ENCODE results near the gene XXYLT1.

Gene XXYLT1

GRCh38 chr3:195131176-195131575, 139.8 kb downstream of the XXYLT1 start:
- ChIA-PET POLR2A (interaction anchor here (0.6 kb wide), 1 partner anchor 474 kb away, joined by 3 read pairs; no protein-coding TSS in a partner anchor), CTCF (interaction anchor here (0.9 to 3.1 kb wide), 9 partner anchors 9 to 392 kb away, joined by 3 to 16 read pairs (median 5); no protein-coding TSS in a partner anchor)
- no peak for TF ChIP-seq CTCF (IDR thresholded peaks at IDR 0.05; ENCODE audit: control extremely low read depth, extremely low read depth, low read depth, missing control alignments)
- no peak for DNase-seq (ENCODE audit: extremely low spot score)

- ChIA-PET POLR2A (interaction anchor here (1.4 kb wide), 1 partner anchor 18 kb away, joined by 9 read pairs; no protein-coding TSS in a partner anchor), CTCF (interaction anchor here (0.7 to 3.1 kb wide), 17 partner anchors 10 to 458 kb away, joined by 3 to 16 read pairs (median 4); partner anchors contain the start of gene LSG1)
- DNase-seq (ENCODE audit: extremely low spot score), result peak; percentile 80
- no peak for TF ChIP-seq CTCF (IDR thresholded peaks at IDR 0.05; ENCODE audit: control extremely low read depth, extremely low read depth, low read depth, missing control alignments)
Observed at GRCh38 chr3:195129644-195130492, 141.1 kb downstream of the XXYLT1 start.

GRCh38 chr3:195129072-195129643, 141.8 kb downstream of the XXYLT1 start:
- no peak for DNase-seq (ENCODE audit: extremely low spot score)
- ChIA-PET CTCF (interaction anchor here (0.8 to 3.1 kb wide), 8 partner anchors 10 to 141 kb away, joined by 3 to 16 read pairs (median 4); no protein-coding TSS in a partner anchor), POLR2A (interaction anchor here (1.4 kb wide), 1 partner anchor 18 kb away, joined by 9 read pairs; no protein-coding TSS in a partner anchor)
- TF ChIP-seq CTCF (IDR thresholded peaks at IDR 0.05; ENCODE audit: control extremely low read depth, extremely low read depth, low read depth, missing control alignments), result no peak

- no peak for DNase-seq (ENCODE audit: extremely low spot score)
- ChIA-PET POLR2A (no interaction called here), CTCF (interaction anchor here (0.8 to 2.0 kb wide), 7 partner anchors 10 to 446 kb away, joined by 3 to 8 read pairs (median 4); no protein-coding TSS in a partner anchor)
- no peak for TF ChIP-seq CTCF (IDR thresholded peaks at IDR 0.05; ENCODE audit: control extremely low read depth, extremely low read depth, low read depth, missing control alignments)
Observed at GRCh38 chr3:195128255-195129071, 142.5 kb downstream of the XXYLT1 start.

- CTCF ChIA-PET, result interaction anchor here (1.0 to 9.8 kb wide), 3 partner anchors 13 to 444 kb away, joined by 3 to 78 read pairs (median 5); no protein-coding TSS in a partner anchor
- no peak for TF ChIP-seq CTCF (IDR thresholded peaks at IDR 0.05; ENCODE audit: control extremely low read depth, extremely low read depth, low read depth, missing control alignments)
- POLR2A ChIA-PET, result no interaction called here
- DNase-seq (ENCODE audit: extremely low spot score), result no peak
Observed at GRCh38 chr3:195126056-195126605, 144.8 kb downstream of the XXYLT1 start.

All from GM10248 (cell line).